ACC112 (cell line): ENCODE data around the gene WDSUB1.

ENCODE experiments used
- H2AFZ ChIP-seq: fragments of 200-600 bp; sonication (generic); one replicate; pipeline ENCODE4 v1.6.0; 2017; ENCODE audit warnings: antibody characterized with exemption, low read length; ENCODE audit not compliant: unreplicated experiment
- H3K27ac ChIP-seq: fragments of 200-600 bp; sonication (generic); 2 replicates; pipeline ENCODE4 v1.5.1; 2014; ENCODE audit warnings: low read depth, mild to moderate bottlenecking, antibody characterized with exemption, low read length, moderate library complexity
- H3K27me3 ChIP-seq: fragments of 200-600 bp; sonication (generic); 2 replicates; pipeline ENCODE4 v1.6.1; 2014; ENCODE audit warnings: mild to moderate bottlenecking, antibody characterized with exemption, low read length, moderate library complexity, mixed read lengths; ENCODE audit not compliant: insufficient read depth
- H3K36me3 ChIP-seq: fragments of 200-600 bp; sonication (generic); 2 replicates; pipeline ENCODE4 v1.6.1; 2016; ENCODE audit warnings: mild to moderate bottlenecking, antibody characterized with exemption, low read length, moderate library complexity, mixed read lengths; ENCODE audit not compliant: insufficient read depth
- H3K4me1 ChIP-seq: fragments of 200-600 bp; sonication (generic); one replicate; pipeline ENCODE4 v1.6.1; 2016; ENCODE audit warnings: low read length, mixed read lengths; ENCODE audit not compliant: insufficient read depth, unreplicated experiment, control insufficient read depth
- H3K4me3 ChIP-seq: fragments of 200-600 bp; sonication (generic); 2 replicates; pipeline ENCODE4 v1.5.1; 2014; ENCODE audit warnings: mild to moderate bottlenecking, low read depth, low read length
- H3K79me2 ChIP-seq: fragments of 200-600 bp; sonication (generic); one replicate; pipeline ENCODE4 v1.6.0; 2016; ENCODE audit warnings: low read length; ENCODE audit not compliant: control insufficient read depth, unreplicated experiment, insufficient read depth

Gene WDSUB1

GRCh38 chr2:159267921-159268320 is 18.6 kb downstream of the WDSUB1 start:
- Histone ChIP-seq H3K4me1 (peaks cover 6% of the 10 kb centered on the region), H3K27ac (no peak overlapping the region), H3K36me3 (peaks cover 11% of the 10 kb centered on the region; the same call in 1 of the 2 replicates), H3K27me3 (no peaks in the 10 kb centered on the region), H2AFZ (no peak overlapping the region), H3K4me3 (no peak overlapping the region), H3K79me2 (no peaks in the 10 kb centered on the region)

GRCh38 chr2:159266554-159266953 is 19.9 kb downstream of the WDSUB1 start:
- Histone ChIP-seq H3K36me3 (peaks cover 10% of the 10 kb centered on the region; the same call in 1 of the 2 replicates), H3K27me3 (no peaks in the 10 kb centered on the region), H2AFZ (no peak overlapping the region), H3K4me3 (no peak overlapping the region), H3K4me1 (peaks cover 6% of the 10 kb centered on the region), H3K27ac (no peak overlapping the region), H3K79me2 (no peaks in the 10 kb centered on the region)

DNA sequence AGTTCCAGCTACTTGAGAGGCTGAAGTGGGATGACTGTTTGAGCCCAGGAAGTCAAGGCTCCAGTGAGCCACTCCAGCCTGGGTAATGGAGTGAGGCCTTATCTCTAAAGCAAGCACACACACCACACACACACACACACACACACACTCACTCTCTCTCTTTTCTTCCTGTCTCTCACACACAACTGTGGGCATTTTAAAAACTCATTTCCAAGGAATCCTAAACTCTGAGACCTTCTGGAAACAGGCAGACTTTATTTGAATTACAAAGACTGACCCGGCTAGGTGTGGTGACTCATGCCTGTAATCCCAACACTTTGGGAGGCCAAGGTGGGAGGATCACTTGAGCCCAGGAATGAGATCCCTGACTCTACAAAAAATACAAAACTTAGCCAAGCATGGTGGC is 21.3 kb downstream of the WDSUB1 start:
- H3K4me3 ChIP-seq: no peak overlapping the region
- no peaks in the 10 kb centered on the region for H3K27me3 ChIP-seq
- H3K36me3 ChIP-seq: no peaks in the 10 kb centered on the region
- no peaks in the 10 kb centered on the region for H3K79me2 ChIP-seq
- H3K27ac ChIP-seq: no peak overlapping the region
- H2AFZ ChIP-seq: no peak overlapping the region
- H3K4me1 ChIP-seq: peaks cover 6% of the 10 kb centered on the region

GRCh38 chr2:159262904-159263303 is 23.6 kb downstream of the WDSUB1 start:
- Histone ChIP-seq H3K4me1 (peaks cover 12% of the 10 kb centered on the region), H3K4me3 (no peak overlapping the region), H3K36me3 (no peaks in the 10 kb centered on the region; the same call in 1 of the 2 replicates), H3K27ac (no peak overlapping the region), H2AFZ (no peak overlapping the region), H3K79me2 (no peaks in the 10 kb centered on the region), H3K27me3 (no peaks in the 10 kb centered on the region)

DNA sequence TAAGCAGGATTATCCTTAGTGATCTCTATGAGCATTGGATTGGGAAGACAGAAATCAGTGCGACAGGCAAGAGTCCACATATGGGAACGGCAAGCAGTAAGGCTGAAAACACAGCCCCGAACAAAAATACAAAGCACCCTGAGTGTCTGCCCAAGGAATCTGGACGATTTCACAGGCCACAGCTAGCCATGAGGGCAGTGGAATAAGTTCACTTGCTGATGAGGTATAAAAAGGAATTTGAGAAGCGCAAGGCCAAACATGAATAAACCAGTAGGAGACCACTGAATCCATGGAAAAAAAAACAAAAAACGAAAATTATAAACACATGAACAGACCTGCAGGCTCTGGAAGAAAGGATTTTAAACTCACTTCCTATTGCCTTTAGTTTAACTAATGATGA is 24.3 kb downstream of the WDSUB1 start:
- no peak overlapping the region for H2AFZ ChIP-seq
- H3K27me3 ChIP-seq: no peaks in the 10 kb centered on the region
- H3K27ac ChIP-seq: no peak overlapping the region
- no peaks in the 10 kb centered on the region for H3K79me2 ChIP-seq
- H3K4me3 ChIP-seq: no peak overlapping the region
- H3K36me3 ChIP-seq: no peaks in the 10 kb centered on the region; the same call in none of the 2 replicates
- peaks cover 11% of the 10 kb centered on the region for H3K4me1 ChIP-seq

GRCh38 chr2:159256159-159256558 is 30.3 kb downstream of the WDSUB1 start:
- Histone ChIP-seq H3K4me1 (peaks cover 24% of the 10 kb centered on the region), H2AFZ (no peak overlapping the region), H3K4me3 (no peak overlapping the region), H3K79me2 (no peaks in the 10 kb centered on the region), H3K36me3 (no peaks in the 10 kb centered on the region; the same call in none of the 2 replicates), H3K27me3 (no peaks in the 10 kb centered on the region), H3K27ac (peak overlapping the region; percentile 3; the same call in 1 of the 2 replicates)

- no peaks in the 10 kb centered on the region for H3K27me3 ChIP-seq
- no peaks in the 10 kb centered on the region; the same call in 1 of the 2 replicates for H3K36me3 ChIP-seq
- H3K4me1 ChIP-seq: peaks cover 26% of the 10 kb centered on the region
- H3K4me3 ChIP-seq: no peak overlapping the region
- H3K27ac ChIP-seq: no peak overlapping the region
- no peaks in the 10 kb centered on the region for H3K79me2 ChIP-seq
- H2AFZ ChIP-seq: no peak overlapping the region
Observed at GRCh38 chr2:159252905-159253304, 33.6 kb downstream of the WDSUB1 start.

DNA sequence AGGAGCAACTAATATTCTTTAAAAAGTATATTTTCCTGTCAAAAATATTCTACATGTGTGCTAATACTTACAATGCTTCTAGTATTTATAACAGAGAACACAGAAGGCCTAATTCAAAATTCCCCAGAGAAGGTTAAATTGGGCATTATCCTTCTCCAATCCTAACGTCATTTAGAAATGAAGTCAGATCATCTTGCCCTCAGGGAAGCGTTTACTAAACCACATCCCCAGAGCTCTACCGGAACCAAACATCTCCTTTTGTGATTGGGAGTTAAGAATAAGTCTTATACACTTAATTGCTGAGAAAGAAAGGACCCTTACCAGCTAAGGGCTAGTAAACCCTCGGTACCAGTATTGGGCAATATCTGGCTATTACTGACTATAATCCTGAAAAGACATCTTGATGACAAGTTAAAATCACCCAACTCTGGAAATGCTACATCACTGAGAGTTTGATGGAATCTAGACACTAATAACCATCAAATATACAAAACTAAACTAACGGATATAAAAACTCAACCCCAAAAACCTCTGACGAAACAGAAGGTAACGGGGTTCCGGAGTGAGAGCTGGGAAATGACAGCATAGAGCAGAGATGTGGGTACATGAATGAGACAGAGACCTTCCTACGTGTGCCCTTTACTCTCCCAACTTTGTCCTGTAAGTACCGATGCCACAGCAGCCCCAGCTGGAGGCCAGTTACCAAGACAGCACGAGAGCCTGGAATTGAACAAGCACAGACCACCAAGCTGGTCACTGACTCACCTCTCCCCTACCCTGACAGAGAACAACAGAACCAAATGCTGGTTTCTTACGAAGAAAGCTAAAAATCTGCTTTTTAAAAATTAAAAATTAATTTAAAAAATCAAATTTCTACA is 35.0 kb downstream of the WDSUB1 start:
- no peak overlapping the region for H3K27ac ChIP-seq
- H3K79me2 ChIP-seq: no peaks in the 10 kb centered on the region
- H3K4me1 ChIP-seq: peaks cover 21% of the 10 kb centered on the region

GRCh38 chr2:159249990-159250715 is 36.4 kb downstream of the WDSUB1 start:
- Histone ChIP-seq H3K27ac (peak overlapping the region; percentile 60), H3K4me3 (no peak overlapping the region)

More for the DNA sequence above, 35.0 kb downstream of the WDSUB1 start:
- Histone ChIP-seq H3K4me3 (no peak overlapping the region), H3K36me3 (peaks cover 11% of the 10 kb centered on the region), H3K27me3 (no peaks in the 10 kb centered on the region), H2AFZ (no peak overlapping the region)

DNA sequence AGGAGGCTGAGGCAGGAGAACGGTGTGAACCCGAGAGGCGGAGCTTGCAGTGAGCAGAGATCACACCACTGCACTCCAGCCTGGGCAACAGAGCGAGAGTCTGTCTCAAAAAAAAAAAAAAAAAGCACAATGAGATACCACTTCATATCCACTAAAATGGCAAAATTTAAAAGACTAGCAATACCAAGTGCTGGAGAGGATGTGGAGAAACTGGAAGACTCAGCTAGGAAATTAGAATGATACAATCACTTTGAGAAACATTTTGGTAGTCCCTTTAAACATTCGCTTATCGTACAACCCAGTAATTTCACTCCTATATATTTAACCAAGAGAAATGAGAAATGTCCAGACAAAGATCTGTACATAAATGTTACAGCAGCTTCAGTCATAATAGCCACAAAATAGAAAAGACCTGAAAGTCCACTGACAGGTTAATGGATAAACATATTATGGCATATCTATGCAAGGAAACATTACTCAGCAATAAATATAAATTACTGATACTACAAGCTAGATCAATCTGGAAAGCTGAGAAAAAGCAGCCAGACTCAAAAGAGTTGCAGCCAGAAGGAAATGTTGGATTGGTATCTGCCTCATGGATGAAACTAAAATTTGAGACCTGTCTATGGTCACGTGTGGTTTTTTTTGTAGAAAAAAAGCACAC is 40.0 kb downstream of the WDSUB1 start:
- peaks cover 20% of the 10 kb centered on the region for H3K36me3 ChIP-seq
- H3K79me2 ChIP-seq: no peaks in the 10 kb centered on the region
- H3K4me1 ChIP-seq: peaks cover 16% of the 10 kb centered on the region
- H3K27me3 ChIP-seq: no peaks in the 10 kb centered on the region
- H3K4me3 ChIP-seq: no peak overlapping the region
- H2AFZ ChIP-seq: no peak overlapping the region
- H3K27ac ChIP-seq: no peak overlapping the region

More at GRCh38 chr2:159249990-159250715, 36.4 kb downstream of the WDSUB1 start:
- peaks cover 12% of the 10 kb centered on the region for H3K4me1 ChIP-seq
- H3K79me2 ChIP-seq: no peaks in the 10 kb centered on the region
- no peaks in the 10 kb centered on the region for H3K27me3 ChIP-seq
- peaks cover 17% of the 10 kb centered on the region for H3K36me3 ChIP-seq
- peak overlapping the region; percentile 20 for H2AFZ ChIP-seq
